ENCODE results near the gene DBI. TPM values are rescaled to one million over a fixed set of nuclear protein-coding genes. Genes with fewer than 3 reads are reported as not detected.
"Not testable (repeated sequence)": the region's sequence is repeated elsewhere in the genome, so short reads cannot be mapped to it uniquely, and the experiment has no call there.

Gene DBI
- total RNA-seq, 6 experiments from 2014 or later: 76.6 to 139 (median 101) TPM

GRCh38 chr2:119371111-119371510 lies 4.3 kb downstream of the DBI start:
- H3K36me3 Mint-ChIP-seq (ENCODE audit: low read depth): peaks cover 48% of the 10 kb centered on the region
- DNase-seq: no peak
- H3K27ac Mint-ChIP-seq: no peak overlapping the region
- H3K4me1 Mint-ChIP-seq (ENCODE audit: low read depth): peaks cover 10% of the 10 kb centered on the region
- peaks cover 2% of the 10 kb centered on the region for H3K27me3 Mint-ChIP-seq (ENCODE audit: insufficient read depth)
- H3K9me3 Mint-ChIP-seq: no peaks in the 10 kb centered on the region; the same call in 1 of the 2 replicates
- TF ChIP-seq CTCF (IDR thresholded peaks at IDR 0.05): no peak
- no peak overlapping the region for H3K4me3 Mint-ChIP-seq

GRCh38 chr2:119372778-119373568 lies 6.2 kb downstream of the DBI start:
- Mint-ChIP-seq H3K27ac (no peak overlapping the region), H3K9me3 (no peaks in the 10 kb centered on the region; the same call in 1 of the 2 replicates), H3K27me3 (ENCODE audit: insufficient read depth) (peaks cover 2% of the 10 kb centered on the region; the same call in 1 of the 2 replicates), H3K36me3 (ENCODE audit: low read depth) (peaks cover 47% of the 10 kb centered on the region), H3K4me3 (no peak overlapping the region), H3K4me1 (ENCODE audit: low read depth) (peaks cover 4% of the 10 kb centered on the region)
- no peak for TF ChIP-seq CTCF (IDR thresholded peaks at IDR 0.05)
- DNase-seq: no peak

- not testable (repeated sequence) for H3K27ac Mint-ChIP-seq; H3K4me1 Mint-ChIP-seq (ENCODE audit: low read depth); DNase-seq; H3K27me3 Mint-ChIP-seq (ENCODE audit: insufficient read depth); H3K4me3 Mint-ChIP-seq; H3K9me3 Mint-ChIP-seq
- H3K36me3 Mint-ChIP-seq (ENCODE audit: low read depth): peaks cover 42% of the 10 kb centered on the region
Measured at GRCh38 chr2:119373907-119374745, 7.3 kb downstream of the DBI start.

- H3K4me1 Mint-ChIP-seq (ENCODE audit: low read depth); H3K27ac Mint-ChIP-seq; DNase-seq; H3K4me3 Mint-ChIP-seq; H3K27me3 Mint-ChIP-seq (ENCODE audit: insufficient read depth); H3K9me3 Mint-ChIP-seq: not testable (repeated sequence)
- H3K36me3 Mint-ChIP-seq (ENCODE audit: low read depth): peaks cover 26% of the 10 kb centered on the region
Measured at GRCh38 chr2:119376406-119376805, 9.6 kb downstream of the DBI start.

- Mint-ChIP-seq H3K4me3 (no peak overlapping the region), H3K27ac (no peak overlapping the region)
Measured at GRCh38 chr2:119376810-119377209, 10.0 kb downstream of the DBI start.

More at GRCh38 chr2:119376810-119377209, 10.0 kb downstream of the DBI start:
- peaks cover 11% of the 10 kb centered on the region for H3K27me3 Mint-ChIP-seq (ENCODE audit: insufficient read depth)
- TF ChIP-seq CTCF (IDR thresholded peaks at IDR 0.05): no peak
- H3K36me3 Mint-ChIP-seq (ENCODE audit: low read depth): peaks cover 25% of the 10 kb centered on the region
- H3K4me1 Mint-ChIP-seq (ENCODE audit: low read depth): no peaks in the 10 kb centered on the region
- no peak for DNase-seq
- no peaks in the 10 kb centered on the region; the same call in 1 of the 2 replicates for H3K9me3 Mint-ChIP-seq

All from HFFc6 (cell line).